Myocyte (in vitro differentiated cells): Measurements from ENCODE around the gene CELA3A. TPM values are rescaled to one million over a fixed set of nuclear protein-coding genes. Genes with fewer than 3 reads are reported as not detected.
"Not testable (repeated sequence)": the region's sequence is repeated elsewhere in the genome, so short reads cannot be mapped to it uniquely, and the experiment has no call there.

Experiments
- DNase-seq: peaks from one replicate; pipeline ENCODE4 v3.0.0-alpha.2; 2012; ENCODE audit warnings: low read depth
- total RNA-seq: library from RNA; depleted of rRNA; stranded (reverse); fragments of >200 nt; gene quantifications from 2 replicates; pipeline ENCODE4 v1.2.3, GENCODE V29; 2014

Gene CELA3A
- total RNA-seq, 1 donor from 2014 or later = 0.78 TPM

- DNase-seq = not testable (repeated sequence)
Observed at GRCh38 chr1:21981253-21981652, 20.2 kb upstream of the CELA3A start.

DNA sequence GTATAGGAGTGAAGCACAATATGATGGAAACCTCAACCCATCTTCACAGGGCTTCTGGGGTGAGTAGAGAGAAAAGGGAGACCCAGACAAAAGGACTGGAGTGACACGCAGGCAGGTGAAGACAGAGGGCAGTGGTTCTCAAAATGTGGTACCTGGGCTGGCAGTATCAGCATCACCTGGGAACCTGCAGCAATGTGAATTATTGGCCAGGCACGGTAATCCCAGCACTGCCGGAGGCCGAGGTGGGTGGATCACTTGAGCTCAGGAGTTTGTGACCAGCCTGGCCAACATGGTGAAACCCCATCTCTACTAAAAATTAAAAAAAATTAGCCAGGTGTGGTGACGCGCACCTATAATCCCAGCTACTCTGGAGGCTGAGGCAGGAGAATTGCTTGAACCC is 19.3 kb upstream of the CELA3A start:
- not testable (repeated sequence) for DNase-seq

DNA sequence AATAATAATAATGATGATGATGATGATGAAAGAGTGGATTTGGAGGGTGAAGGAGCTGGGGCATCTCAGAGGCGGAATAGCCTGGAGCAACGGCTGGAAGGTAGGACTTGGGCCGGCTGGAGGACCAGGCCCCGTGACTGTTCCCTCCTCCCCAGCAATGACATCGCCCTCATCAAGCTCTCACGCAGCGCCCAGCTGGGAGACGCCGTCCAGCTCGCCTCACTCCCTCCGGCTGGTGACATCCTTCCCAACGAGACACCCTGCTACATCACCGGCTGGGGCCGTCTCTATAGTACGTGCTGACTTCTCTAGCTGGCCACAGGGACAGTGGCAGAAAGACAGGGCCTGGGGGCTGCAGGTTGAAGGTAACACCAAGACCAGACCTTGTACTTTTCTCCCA is 17.9 kb upstream of the CELA3A start:
- DNase-seq = not testable (repeated sequence)

DNA sequence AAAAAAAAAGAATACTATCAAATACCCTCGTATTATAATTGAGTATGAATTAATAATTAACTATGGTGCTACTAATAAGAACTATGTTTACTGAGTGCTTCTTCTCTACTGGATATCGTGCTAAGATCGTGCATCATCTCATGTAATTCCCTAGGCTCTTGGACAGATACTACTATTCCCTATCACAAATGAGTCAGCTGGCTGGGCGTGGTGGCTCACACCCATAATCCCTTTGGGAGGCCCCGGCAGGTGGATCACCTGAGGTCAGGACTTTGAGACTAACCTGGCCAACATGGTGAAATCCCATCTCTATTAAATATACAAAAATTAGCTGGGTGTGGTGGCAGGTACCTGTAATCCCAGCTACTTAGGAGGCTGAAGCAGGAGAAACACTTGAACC is 15.6 kb upstream of the CELA3A start:
- DNase-seq = not testable (repeated sequence)

DNA sequence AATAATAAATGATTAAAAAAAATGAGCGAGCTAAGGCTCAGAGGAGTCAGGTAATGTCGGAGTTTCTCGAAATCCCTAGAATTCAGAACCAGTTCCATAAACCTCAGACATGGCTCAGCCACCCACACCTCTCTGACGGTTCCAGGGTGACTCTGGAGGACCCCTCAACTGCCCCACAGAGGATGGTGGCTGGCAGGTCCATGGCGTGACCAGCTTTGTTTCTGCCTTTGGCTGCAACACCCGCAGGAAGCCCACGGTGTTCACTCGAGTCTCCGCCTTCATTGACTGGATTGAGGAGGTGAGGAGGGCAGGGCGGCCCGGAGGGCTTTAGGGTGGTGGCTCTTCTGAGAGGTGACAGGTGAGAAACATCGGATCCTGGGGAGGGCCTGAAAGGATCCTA is 15.1 kb upstream of the CELA3A start:
- DNase-seq = not testable (repeated sequence)

- peak; percentile 18 for DNase-seq
Observed at GRCh38 chr1:21989672-21990393, 11.6 kb upstream of the CELA3A start.

DNA sequence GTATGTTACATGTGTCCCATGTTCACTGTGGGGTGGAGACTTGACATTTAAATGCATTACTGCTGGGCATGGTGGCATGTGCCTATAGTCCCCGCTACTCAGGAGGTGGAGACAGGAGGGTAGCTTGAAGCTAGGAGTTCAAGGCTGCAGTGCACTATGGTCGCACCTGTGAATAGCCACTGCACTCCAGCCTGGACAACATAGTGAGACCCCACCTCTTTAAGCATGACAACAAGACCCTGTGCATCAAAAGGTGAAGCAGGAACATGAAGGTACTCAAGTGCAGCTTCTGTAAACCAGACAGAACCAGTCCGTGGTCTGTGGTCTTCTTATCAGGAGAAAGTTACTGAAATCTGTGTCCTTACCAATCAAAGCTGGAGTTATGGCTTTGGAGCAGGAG is 9.3 kb upstream of the CELA3A start:
- not testable (repeated sequence) for DNase-seq

DNA sequence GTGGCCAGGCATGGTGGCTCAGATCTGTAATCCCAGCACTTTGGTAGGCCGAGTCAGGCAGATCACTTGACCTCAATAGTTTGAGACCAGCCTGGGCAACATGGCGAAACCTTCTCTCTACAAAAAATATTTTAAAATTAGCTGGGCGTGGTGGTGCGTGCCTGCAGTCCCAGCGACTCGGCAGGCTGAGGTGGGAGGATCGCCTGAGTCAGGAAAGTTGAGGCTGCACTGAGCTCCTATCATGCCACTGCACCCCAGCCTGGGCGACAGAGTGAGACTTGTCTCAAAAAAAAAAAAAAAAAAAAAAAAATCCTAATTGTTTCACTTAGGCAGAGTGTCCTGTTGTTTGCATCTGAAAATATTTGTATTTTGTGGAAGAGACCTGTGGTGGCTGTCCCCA is 6.7 kb upstream of the CELA3A start:
- DNase-seq = not testable (repeated sequence)

GRCh38 chr1:21996663-21996970 is 4.8 kb upstream of the CELA3A start:
- not testable (repeated sequence) for DNase-seq

DNA sequence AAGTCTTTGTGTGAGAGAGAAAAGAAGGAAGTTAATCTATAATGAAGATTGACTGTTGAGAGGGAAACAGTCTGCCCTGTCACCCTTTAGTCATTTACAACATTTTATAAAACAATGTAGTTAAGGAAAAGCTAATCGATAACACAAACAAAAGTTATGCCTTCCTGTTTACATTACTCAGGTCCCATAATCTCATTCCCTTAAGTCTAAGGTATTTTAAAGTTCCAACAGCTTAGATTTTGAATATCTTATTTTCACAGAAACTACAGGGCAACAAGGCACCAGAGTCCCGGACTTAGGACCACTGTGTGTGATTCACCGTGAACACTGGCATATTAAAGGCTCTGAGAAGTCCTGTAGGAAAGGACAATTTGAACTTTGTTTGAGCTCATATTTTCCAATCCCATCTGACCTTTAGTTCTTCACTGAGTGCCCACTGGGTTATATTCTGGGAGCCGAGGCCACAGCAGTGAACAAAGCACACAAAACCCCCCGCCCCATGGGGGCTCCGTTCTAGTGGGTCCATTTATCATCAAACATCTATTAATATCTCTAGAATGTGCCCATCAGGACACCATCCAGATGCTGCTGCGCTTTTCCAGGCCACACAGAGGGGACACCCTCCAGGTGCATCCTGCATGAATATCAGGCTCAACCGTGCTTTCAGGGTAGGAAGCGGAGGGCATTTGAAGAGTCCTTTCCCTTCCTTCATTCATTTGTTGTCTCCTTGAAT is 3.4 kb upstream of the CELA3A start:
- DNase-seq = not testable (repeated sequence)

GRCh38 chr1:21998624-21999294 is 2.7 kb upstream of the CELA3A start:
- DNase-seq = not testable (repeated sequence)

GRCh38 chr1:21999645-22000044 is 1.8 kb upstream of the CELA3A start:
- peak; percentile 67 for DNase-seq

DNA sequence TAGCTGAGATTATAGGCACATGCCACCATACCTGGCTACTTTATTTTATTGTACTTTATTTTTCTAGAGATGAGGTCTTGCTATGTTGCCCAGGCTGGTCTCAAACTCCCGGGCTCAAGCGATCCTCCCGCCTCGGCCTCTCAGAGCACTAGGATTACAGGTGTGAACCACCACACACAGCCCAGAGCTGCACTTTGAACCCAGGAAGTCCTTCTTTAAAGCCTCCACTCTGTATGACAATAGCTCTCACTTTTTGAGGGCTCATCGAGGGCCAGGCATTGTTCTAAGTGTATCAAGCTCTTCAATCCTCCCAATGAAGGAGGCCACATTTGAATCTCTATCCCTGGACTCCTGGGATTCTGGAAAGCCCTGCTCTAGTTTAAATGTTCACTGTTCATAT is 1.0 kb downstream of the CELA3A start:
- not testable (repeated sequence) for DNase-seq

- DNase-seq = not testable (repeated sequence)
Observed at GRCh38 chr1:22002875-22003274, 1.4 kb downstream of the CELA3A start.

GRCh38 chr1:22003959-22004358 is 2.5 kb downstream of the CELA3A start:
- DNase-seq = not testable (repeated sequence)

DNA sequence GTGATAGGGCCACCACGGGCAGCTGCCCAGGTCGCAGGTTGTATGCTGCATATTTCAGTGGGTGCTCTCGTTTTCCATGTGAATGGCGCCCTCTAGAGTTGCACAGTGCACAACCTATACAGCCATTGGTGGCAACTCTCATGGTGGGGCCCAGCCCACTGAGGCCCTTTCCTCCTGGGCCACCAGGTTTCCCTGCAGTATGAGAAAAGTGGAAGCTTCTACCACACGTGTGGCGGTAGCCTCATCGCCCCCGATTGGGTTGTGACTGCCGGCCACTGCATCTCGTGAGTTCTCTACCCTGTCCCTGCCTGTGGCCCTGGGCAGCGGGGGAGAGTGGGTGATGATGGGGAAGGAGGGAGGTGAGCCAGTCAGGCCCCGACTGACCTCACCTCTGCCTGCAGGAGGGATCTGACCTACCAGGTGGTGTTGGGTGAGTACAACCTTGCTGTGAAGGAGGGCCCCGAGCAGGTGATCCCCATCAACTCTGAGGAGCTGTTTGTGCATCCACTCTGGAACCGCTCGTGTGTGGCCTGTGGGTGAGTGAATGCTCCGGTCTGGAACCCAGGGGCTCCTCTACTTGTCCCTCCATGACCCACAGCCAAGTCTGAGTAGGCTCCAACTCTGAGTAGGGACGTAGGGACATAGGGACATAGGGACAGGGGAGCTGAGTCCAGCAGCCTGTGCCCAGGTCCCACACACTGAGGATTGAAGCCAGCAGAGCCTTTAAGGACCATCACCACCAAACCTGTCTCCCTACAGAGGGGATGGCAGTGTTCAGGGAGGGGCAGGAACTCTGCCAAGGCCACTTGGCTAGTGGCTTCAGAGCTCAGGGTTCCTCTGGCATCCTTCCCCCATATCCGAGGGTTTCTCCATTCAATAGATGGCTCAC is 4.0 kb downstream of the CELA3A start:
- DNase-seq = peak; percentile 47

GRCh38 chr1:22006736-22007135 is 5.3 kb downstream of the CELA3A start:
- DNase-seq = not testable (repeated sequence)

GRCh38 chr1:22007262-22007661 is 5.8 kb downstream of the CELA3A start:
- not testable (repeated sequence) for DNase-seq

DNA sequence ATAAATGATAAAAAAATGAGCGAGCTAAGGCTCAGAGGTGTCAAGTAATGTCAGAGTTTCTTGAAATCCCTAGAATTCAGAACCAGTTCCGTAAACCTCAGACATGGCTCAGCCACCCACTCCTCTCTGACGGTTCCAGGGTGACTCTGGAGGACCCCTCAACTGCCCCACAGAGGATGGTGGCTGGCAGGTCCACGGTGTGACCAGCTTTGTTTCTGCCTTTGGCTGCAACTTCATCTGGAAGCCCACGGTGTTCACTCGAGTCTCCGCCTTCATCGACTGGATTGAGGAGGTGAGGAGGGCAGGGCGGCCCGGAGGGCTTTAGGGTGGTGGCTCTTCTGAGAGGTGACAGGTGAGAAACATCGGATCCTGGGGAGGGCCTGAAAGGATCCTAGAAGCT is 8.1 kb downstream of the CELA3A start:
- DNase-seq = not testable (repeated sequence)

DNA sequence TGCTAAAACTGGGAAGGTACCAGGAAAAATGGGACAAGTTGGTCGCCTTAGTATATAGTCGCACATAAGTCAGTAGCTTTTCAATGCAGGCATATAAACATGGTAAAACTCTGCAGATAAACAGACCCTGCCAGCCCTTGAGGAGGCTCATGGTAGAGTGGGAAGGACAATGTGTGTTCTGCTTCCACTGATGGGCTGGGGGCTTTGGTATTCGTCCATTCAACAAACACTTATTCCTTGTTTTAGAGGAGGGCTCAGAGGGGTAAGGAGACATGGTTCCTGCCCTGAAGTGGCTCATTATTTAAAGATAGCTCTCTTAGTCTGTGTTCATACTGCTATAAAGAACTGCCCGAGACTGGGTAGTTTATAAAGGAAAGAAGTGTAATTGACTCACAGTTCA is 11.3 kb downstream of the CELA3A start:
- DNase-seq = not testable (repeated sequence)

GRCh38 chr1:22014575-22015206 is 13.2 kb downstream of the CELA3A start:
- DNase-seq = not testable (repeated sequence)
